HG03095 (cell line): ENCODE data around the gene ARTN.

Source experiments
- ATAC-seq: cut with Tn5 transposase; IDR thresholded peaks from one replicate; pipeline ENCODE4 v1.9.1; 2021; ENCODE audit warnings: moderate library complexity; ENCODE audit not compliant: unreplicated experiment

The ARTN gene

DNA sequence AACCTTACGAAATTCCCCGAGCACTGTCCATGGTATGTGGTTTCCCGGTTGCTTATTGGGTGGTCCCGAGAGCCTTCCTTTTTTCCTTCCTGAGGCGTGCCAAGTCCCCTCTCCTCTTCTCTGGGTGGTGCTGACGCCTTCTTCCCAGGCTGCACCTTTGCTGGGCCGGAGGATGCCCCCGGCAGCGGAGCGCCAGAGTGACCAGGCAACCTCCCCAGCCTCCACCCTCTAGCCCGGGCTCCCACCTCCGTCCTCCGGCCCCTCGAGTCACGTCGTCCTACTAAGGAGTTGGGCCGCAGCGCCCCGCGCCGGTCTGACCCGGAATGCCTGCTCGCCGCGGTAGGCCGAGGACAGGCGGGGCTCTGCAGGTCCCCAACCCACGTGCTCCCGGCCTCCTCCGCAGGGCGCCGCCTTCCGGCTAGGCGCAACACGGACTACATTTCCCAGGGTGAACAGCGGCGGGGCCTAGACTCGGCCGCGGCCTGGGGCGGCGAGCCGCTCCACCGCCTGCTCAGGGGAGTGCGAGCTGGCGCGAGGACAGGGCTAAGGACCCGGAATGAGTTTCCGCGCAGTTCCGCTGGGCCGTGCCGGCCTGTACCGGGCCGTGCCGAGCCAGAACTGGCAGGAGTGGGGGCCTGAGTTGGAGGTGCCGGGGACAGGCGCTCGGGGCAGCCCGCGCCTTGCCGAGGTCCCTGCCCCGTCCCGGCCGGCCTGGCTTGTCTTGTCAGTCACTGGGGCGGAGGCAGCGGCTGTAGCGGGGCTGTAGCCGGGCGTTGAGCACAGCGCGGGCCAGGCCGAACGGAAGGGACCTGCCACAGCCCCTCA lies 12.8 kb downstream of the ARTN start, which contains the start of gene IPO13:
Gene IPO13 (plus strand): TSS at position 715 of the 825 bp plus-strand sequence. CDS start 651 bp downstream, outside the sequence.
- peak; percentile 94 for ATAC-seq

DNA sequence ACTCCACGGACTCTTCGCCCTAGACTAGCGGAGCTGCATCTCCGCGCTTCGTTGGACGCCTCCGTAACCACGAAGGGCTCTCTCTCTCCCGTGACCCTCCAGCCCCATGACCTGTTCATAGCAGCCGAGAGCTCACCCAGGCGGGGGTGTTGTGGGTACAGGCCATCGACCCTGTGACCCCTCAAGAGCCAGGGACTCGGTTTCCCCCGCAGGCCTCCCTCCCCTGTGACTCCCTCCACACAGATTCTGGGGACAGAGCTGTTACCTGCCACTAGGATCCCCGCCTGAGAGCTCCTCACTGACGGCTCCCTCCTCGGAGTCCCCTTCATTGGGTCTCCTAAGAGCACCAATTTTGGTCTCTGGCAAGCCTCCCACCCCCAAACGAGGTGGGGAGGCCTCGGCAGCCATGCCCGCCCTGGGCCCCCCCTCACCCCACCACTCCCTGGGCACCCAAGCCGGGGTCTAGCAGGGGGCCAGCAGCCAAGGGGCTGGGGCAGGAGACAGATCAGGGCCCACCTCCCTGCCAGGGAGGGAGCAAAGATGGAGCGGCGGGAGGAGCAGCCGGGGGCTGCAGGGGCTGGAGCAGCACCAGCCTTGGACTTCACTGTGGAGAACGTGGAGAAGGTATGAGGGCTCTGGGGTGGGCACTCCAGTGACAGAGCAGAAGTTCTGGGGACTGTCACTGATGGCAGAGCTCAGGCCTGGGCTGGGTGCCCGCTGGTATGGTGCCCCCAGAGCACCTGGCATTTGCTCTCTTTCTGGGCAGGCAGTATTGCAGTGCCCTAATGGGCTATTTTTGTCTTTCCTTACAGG lies 13.7 kb downstream of the ARTN start:
- no peak for ATAC-seq

DNA sequence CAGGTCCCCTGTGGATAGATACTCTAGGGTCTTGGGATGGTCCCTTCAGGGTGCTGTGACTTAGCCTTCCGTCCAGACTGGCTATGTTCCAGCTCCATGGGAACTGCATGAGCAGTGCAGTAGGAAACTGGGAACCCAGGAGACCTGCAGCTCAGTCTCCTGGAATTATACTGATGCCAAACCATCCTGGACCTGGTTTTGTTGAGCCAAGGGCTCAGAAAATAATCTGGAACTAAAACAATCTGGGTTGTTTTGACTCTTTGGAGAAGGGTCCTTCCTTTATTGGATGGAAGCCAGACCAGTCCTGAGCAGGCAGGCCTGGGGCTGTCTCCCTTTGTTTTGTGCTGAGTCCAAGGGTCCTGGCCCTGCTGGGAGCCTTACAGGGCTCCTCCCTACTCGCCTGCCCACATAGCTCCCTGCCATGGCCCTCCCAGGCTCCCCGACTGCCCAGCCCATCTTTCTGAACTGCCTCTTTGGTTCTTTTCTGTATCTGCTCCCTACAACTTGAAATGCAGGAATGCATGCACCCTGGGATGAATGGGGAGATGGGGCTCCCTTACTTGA lies 14.4 kb downstream of the ARTN start:
- no peak for ATAC-seq

DNA sequence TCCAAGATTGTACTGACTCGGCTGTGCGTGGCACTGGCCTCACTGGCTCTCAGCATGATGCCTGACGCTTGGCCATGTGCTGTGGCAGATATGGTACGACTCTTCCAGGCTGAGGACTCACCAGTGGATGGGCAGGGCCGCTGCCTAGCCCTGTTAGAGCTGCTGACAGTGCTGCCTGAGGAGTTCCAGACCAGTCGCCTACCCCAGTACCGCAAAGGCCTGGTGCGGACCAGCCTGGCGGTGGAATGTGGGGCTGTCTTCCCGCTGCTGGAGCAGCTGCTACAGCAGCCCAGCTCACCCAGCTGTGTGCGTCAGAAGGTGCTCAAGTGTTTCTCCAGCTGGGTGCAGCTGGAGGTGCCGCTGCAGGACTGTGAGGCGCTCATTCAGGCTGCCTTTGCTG lies 16.1 kb downstream of the ARTN start:
- ATAC-seq, result no peak

DNA sequence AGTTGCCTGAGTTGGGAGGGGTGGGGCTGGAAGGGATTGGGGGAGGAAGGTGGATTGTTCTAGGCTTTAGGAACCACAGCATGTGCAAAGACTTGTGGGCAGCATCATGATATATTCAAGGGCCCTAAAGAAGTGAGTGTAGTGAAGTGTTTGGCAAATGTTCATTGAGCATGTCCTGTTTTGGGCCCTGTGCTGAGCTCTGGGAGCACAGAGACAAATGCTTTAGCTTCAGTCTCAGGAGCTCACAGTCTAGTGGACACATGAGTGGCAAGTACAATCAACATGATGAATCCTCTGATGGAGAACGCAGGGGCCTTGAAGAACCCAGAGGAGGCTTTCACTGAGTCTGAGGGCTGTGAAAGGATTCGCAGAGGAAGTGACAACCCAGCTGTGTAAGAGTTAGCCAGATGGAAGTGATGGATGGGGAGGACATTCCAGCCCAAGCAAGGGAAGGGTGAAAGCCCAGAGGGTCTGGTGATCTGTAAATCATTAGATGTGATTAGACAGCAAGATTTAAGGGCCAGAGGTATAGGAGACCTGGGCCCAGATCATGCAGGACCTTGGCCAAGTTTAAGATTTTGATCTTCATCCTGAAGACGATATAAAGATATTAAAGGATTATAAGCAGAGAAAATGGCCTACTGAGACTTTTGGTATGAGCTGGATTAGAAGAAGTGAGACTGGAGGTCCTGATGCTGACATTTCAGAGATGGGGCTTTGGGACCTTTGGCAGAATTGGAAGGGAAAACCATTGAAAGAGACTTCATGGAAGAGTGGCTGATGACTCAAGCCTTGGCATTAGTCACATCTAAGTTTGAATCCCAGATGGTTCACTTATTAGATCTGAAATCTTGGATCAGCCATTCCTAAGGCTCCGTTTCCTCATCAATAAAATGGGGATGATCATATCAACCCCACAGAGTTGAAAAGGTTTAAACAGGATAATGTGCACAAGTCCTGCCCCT lies 17.7 kb downstream of the ARTN start:
- no peak for ATAC-seq

DNA sequence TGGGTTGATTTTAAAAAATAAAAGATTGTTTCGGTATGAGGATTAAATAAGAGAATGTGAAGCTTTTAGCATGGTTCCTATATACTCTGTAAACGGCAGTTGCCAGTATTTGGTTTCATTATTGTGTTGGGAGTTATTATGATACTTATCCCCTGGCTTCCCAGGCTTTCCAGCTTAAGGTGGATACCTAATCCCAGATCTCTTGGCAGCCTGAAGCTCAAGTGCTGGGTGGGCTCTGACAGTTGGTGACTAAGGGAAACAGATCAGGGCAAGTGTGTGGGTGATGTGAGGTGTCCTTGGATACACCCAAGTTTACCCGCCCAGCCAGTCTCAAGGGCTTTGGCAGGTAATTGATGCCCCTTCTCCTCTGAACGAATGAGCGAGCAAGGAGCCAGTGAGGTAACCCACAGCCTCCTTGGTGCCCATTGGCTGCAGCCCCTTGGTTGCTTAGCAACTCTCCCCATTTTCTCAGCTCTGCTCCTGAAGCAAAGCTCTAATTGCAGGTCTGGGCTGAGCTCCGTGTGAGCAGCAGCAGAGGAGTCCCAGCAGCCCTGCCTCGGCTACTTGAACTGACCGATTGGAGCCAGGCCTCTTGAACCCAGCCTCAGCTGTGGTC lies 19.2 kb downstream of the ARTN start:
- no peak for ATAC-seq

DNA sequence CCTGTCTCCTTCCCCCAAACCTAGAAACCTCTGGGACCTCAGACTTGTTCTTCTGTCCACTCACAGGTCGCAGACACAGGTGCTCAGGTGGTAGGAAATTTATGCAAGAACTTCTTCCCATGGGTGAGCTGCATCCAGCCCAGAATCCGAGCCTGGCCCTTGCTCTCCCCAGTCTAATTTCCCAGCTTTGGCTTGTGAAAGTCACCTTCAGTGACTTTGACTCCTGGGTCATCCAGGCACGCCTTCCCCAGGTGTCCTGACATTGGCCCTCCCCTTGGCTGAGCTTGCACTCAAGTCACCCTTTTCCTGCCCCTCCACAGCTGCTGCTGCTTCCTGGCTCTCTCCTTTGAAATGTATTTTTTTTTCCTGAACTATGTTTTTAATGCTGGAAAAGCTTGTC lies 19.8 kb downstream of the ARTN start:
- no peak for ATAC-seq

DNA sequence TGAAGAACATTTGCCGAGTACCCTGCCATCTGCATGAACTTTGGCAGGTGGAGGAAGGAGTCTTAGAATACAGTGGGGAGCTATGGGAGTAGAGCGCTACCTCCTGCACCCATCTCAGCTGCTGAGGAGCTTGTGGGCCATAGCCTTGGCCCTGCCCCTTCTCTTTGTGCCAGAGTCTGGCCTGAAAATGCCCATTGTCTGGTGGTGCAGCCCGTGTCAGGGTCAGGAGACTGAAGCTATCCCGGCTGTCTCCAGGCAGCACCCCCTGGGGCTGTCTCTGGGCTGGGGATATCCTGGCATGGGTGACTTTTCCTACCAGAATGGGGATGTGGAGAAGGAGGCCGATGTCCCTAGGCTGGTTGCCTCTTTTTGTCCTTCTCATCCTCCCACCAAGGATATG lies 20.4 kb downstream of the ARTN start:
- no peak for ATAC-seq

DNA sequence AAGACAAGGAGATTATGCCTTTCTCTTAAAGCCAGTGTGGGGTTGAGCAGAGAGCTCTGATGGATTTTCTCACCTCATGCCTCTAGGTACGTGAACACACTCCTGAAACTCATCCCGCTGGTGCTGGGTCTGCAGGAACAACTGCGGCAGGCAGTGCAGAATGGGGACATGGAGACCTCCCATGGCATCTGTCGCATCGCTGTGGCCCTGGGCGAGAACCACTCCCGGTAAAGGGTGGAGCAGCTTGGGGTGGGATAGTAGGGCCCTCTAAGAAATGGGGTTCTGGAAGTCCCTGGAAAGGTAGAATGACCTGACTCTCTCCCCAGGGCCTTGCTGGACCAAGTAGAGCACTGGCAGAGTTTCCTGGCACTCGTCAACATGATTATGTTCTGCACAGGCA lies 22.6 kb downstream of the ARTN start:
- no peak for ATAC-seq

DNA sequence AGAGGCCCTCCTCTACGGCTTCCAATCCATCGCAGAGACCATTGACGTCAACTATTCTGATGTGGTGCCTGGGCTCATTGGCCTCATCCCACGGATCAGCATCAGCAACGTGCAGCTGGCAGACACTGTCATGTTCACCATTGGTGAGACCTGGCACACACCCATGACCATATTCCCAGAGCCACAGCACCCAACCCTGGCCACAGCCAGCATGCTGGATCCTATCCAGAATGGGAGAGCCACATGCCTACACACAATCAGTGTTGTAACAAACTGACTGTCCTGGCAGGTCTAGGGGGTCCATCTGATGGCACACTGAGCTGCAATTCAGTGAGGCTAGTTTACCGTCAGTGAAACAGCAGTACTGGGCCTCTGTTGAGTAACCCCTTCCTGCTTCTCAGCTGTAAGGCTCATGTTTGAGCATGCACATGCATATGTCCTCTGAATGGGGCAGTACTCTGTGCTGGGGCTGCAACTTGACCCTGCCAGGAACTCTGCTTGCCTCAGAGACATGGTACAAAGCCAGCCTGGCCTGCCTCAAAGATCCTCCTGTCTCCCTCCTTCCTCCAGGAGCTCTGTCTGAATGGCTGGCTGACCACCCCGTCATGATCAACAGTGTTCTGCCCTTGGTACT lies 23.9 kb downstream of the ARTN start:
- ATAC-seq, result no peak

DNA sequence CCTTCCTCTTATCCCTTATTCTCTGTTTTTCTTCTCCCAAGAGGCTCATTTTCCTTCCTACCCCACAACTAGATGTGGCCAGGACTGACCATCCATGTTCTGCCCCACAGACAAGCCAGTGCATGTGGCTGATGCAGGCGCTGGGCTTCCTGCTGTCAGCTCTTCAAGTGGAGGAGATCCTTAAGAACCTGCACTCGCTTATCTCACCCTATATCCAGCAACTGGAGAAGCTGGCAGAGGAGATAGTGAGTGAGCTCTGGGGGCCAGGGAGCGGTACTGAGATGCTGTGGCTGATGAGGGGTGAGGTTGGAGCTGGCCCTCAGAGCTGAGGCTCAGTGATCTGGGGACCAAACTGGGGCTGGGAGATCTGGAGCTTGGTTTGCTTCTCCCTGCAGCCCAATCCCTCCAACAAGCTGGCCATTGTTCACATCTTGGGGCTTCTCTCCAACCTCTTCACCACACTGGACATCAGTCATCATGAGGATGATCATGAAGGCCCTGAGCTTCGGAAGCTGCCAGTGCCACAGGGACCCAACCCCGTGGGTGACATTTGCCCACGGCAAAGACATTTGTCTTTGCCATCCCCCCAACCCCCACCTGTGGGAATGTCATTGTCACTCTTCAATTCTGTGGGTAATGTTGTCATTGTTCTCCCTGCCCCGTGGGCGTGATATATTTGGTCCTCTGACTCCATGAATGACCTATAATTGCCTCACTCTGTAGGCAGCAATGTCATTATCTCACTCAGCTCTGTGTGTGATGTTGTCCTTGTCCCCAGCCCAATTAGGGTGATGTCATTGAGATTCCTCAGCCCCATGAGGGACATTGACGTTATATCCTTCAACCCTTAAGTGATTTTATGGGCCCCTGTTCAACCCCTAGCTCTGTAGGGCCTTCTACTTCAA lies 25.0 kb downstream of the ARTN start:
- ATAC-seq, result no peak

DNA sequence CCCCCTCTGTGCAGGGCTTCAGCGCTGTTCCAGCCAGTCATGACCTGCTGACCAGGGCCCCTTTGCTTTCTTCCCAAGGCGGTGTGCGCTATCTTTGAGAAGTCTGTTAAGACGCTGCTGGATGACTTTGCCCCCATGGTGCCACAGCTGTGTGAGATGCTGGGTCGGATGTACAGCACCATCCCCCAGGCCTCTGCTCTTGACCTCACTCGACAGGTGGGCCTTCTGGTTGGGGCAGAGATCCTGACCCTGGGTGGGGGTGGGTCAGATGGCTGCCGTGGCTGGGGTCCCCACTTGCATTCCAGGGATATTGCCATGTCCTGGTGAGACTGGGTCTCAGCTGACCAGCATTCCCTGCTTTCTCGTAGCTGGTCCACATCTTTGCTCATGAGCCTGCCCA lies 27.2 kb downstream of the ARTN start:
- ATAC-seq, result no peak

DNA sequence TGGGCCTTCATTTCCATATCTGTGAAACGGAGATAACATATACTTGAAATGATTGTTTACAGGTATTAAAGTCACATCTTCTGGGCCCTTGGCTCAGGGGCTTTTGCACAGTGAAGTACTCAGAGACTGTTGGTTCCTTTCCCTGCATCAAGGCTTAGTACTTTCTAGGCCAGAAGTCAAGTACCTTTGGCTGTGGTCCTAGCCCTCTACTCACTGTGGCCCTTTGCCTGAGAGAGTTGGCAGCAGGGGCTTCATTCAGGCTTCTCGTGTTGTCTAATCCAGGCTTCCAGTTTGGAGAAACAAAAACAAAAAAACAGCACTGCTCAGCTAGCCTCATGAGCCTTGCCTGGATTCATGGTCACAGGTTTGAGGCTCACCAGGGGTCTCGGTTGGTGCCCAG lies 28.1 kb downstream of the ARTN start:
- no peak for ATAC-seq

DNA sequence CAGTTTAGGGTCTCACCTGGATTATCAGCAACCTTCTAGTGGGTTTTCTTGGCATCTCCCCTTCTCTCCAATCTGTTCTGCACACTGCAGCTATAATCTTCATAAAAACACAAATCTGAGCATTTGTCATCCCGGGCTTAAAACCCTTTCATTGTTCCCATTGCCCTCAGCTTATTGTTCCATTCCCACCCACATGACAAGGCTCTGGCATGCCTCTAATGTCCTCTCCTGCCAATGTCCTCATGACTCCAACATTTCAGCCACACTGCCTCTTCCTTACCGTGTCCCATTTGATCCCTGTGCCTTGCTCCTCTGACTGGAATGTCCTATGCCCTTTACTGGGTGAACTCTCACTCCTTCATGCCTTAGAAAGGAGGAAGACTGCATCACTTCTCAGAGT lies 28.7 kb downstream of the ARTN start:
- no peak for ATAC-seq

DNA sequence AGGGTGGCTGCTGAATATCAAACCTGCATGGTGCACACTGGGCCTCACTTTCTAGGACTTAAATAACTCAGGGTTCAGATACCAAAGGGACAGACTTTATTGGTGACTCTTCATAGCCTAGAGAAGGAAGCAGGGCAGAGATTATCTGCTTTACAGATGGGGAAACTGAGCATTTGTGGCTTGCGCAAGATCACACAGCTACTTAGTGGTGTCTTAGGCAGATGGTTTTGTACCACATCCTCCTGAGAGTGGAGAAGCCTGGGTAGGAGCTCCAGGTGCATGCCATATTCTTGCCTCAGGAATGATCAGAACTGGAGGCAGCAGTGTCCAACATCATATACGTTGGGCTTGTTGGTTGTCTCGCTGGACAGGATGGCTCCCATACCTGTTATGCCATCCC lies 29.4 kb downstream of the ARTN start:
- ATAC-seq, result no peak

DNA sequence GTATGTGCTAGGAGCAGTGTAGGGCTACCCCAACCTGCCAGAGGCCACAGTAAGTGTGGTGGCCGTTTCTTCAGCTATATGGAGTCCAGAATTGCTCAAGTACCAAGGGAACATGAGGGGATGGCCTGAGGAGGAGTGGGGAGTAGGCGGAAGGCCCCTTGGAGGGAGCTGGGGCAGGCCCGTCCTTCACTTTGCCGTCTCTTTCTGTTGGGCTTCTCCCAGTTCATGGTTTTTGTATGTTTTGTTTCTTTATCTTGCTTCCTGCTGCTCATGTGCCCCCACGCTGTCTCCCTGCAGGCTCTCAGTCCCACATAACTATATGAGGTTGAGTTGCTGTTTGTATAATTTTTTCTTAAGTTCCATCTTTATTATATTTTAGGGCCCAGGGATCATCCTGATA lies 30.3 kb downstream of the ARTN start:
- no peak for ATAC-seq

DNA sequence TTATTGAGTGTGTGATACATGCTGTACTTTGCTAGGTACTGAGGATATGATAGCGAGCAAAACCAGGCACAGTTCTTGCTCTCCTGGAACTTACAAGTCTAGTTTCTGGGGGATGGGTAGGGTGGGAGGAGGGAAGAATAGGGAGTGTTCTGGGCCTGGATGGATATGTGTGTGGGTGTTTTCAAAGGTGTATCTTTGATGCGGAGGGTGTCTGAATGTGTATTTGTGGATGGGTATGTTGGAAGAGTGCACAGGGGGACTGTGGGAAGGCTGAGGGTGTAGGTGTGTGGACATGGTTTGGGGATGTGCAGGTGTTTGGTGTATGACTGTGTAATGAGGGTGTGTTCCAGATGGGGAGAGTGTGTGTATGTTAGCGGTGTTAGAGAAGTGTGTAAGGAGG lies 31.7 kb downstream of the ARTN start:
- no peak for ATAC-seq

DNA sequence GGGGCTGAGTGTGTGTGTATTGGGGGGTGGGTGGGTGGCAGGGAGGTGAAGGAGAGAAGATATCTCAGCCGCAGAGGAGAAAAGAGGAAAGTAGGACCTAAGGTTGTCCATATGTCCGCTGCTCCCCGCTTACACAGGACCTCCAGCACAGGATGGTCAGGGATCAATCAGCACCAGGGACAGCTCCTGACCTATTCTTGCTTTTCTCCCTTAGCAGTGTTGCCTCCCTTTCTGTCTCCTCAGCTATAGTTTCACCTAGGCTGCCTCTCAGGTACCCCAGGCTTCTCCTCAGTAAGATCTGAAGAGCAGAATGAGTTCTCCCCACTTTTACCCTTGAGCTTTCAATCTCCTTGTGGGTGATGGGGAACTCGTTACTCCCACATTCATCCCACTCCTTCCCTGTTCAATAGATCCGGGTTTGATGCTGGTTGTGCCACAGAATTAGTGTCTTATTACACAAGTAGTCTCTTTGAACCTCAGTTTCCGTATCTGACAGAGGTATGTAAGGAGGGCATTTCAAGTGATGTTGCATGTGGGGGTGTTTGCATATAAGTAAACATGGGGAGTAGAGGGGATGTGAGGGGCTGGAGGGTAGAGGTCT lies 34.8 kb downstream of the ARTN start:
- no peak for ATAC-seq

DNA sequence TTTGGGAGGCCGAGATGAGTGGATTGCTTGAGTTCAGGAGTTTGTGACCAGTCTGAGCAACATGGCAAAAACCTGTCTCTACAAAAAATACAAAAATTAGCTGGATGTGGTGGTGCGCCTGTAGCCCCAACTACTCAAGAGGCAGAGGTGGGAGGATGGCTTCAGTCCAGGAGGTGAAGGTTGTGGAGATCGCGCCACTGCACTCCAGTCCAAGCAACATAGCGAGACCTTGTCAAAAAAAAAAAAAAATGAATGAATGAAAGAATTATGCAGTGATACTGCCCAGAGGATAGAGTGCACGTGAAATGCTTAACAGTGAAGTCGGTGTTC lies 35.8 kb downstream of the ARTN start:
- no peak for ATAC-seq
